Liver (tissue), 3 donors: Measurements from ENCODE around the gene EFNA2.

ENCODE experiments used
- CTCF ChIP-seq: fragments of 150-350 bp; IDR thresholded peaks from 2 replicates; pipeline ENCODE4 v1.5.1; 2017; ENCODE audit warnings: improper control_type of control experiment, low read depth, low read length; ENCODE audit not compliant: missing input control
- EGR1 ChIP-seq, 2 donors: IDR thresholded peaks; 2 replicates each; pipeline ENCODE4 v1.6.1; 2016 to 2018; ENCODE audit warnings: antibody characterized with exemption in 2 of 2, low read depth in 2 of 2
- FOXA1 ChIP-seq: IDR thresholded peaks from 2 replicates; pipeline ENCODE4 v1.6.1; 2016; ENCODE audit warnings: antibody characterized with exemption
- HNF4G ChIP-seq: IDR thresholded peaks from 2 replicates; pipeline ENCODE4 v1.6.1; 2016; ENCODE audit warnings: antibody characterized with exemption
- MAX ChIP-seq: IDR thresholded peaks from 2 replicates; pipeline ENCODE4 v1.6.1; 2016; ENCODE audit warnings: antibody characterized with exemption
- TAF1 ChIP-seq: conservative IDR thresholded peaks from 2 replicates; pipeline ENCODE4 v1.6.1; 2016; ENCODE audit warnings: antibody characterized with exemption, mild to moderate bottlenecking
- YY1 ChIP-seq: IDR thresholded peaks from 2 replicates; pipeline ENCODE4 v1.6.1; 2016; ENCODE audit warnings: antibody characterized with exemption, mild to moderate bottlenecking
- donor health status: healthy.
- donor health status: healthy.

GRCh38 chr19:1239796-1240737 lies 45.6 kb upstream of the EFNA2 start:
- peak; percentile 79 for TF ChIP-seq CTCF
- no peak for TF ChIP-seq EGR1 (IDR thresholded peaks at IDR 0.05; ENCODE audit: low read depth in 2 of 2)
- TF ChIP-seq YY1, result no peak
- TF ChIP-seq FOXA1, result no peak
- TF ChIP-seq MAX, result no peak
- no peak for TF ChIP-seq HNF4G
- no peak for TF ChIP-seq TAF1
